Activated CD8-positive, alpha-beta memory T cell treated with anti-CD3 and anti-CD28 coated beads, Interleukin-2, amount 50 U/mL, for 1 hour (primary cell): ENCODE data around the gene SSPN.
"Not testable (repeated sequence)": the region's sequence is repeated elsewhere in the genome, so short reads cannot be mapped to it uniquely, and the experiment has no call there.

Experiments
- DNase-seq: peaks from one replicate; pipeline ENCODE4 v3.0.0-alpha.2; 2020; ENCODE audit errors: extremely low read depth

The SSPN gene

GRCh38 chr12:26229910-26230309, 34.5 kb downstream of the SSPN start:
- no peak for DNase-seq

GRCh38 chr12:26231470-26231869, 36.1 kb downstream of the SSPN start:
- DNase-seq = no peak

- no peak for DNase-seq
These were observed 36.5 kb downstream of the SSPN start for GRCh38 chr12:26231921-26232320.

- no peak for DNase-seq
These were observed 38.3 kb downstream of the SSPN start for GRCh38 chr12:26233631-26234030.

GRCh38 chr12:26235465-26235864, 40.1 kb downstream of the SSPN start:
- DNase-seq = not testable (repeated sequence)

- no peak for DNase-seq
These were observed 43.2 kb downstream of the SSPN start for GRCh38 chr12:26238341-26239121.

- DNase-seq = no peak
These were observed 43.9 kb downstream of the SSPN start for GRCh38 chr12:26239122-26239851.

- no peak for DNase-seq
These were observed 44.8 kb downstream of the SSPN start for GRCh38 chr12:26239852-26240815.

- no peak for DNase-seq
These were observed 45.7 kb downstream of the SSPN start for GRCh38 chr12:26241080-26241479.

- no peak for DNase-seq
These were observed 47.3 kb downstream of the SSPN start for GRCh38 chr12:26242683-26243082.

GRCh38 chr12:26244503-26244902, 49.1 kb downstream of the SSPN start:
- no peak for DNase-seq

- no peak for DNase-seq
These were observed 50.0 kb downstream of the SSPN start for GRCh38 chr12:26245175-26245942.

- no peak for DNase-seq
These were observed 51.3 kb downstream of the SSPN start for GRCh38 chr12:26246483-26247164.

GRCh38 chr12:26247873-26248272, 52.5 kb downstream of the SSPN start:
- DNase-seq = no peak

GRCh38 chr12:26250801-26251200, 55.4 kb downstream of the SSPN start:
- DNase-seq = no peak

GRCh38 chr12:26251600-26251999, 56.2 kb downstream of the SSPN start:
- DNase-seq = no peak

GRCh38 chr12:26252946-26253345, 57.6 kb downstream of the SSPN start:
- DNase-seq = no peak

GRCh38 chr12:26255893-26256645, 60.7 kb downstream of the SSPN start:
- DNase-seq = no peak

- DNase-seq = no peak
These were observed 69.0 kb downstream of the SSPN start for GRCh38 chr12:26264215-26264838.

- no peak for DNase-seq
These were observed 70.2 kb downstream of the SSPN start for GRCh38 chr12:26265606-26266005.
